HEK293 (cell line): ENCODE results near the gene TNFRSF21.

Experiments
- MYNN ChIP-seq: fragments of 450-650 bp; formaldehyde crosslinking; IDR thresholded peaks from 2 replicates; pipeline ENCODE4 v1.5.1; 2016; ENCODE audit warnings: missing biosample characterization, missing genetic modification characterization, borderline replicate concordance
- ZNF140 ChIP-seq: fragments of 450-650 bp; formaldehyde crosslinking; IDR thresholded peaks from 2 replicates; pipeline ENCODE4 v1.5.1; 2016; ENCODE audit warnings: missing biosample characterization, missing genetic modification characterization
- ZNF549 ChIP-seq: fragments of 450-650 bp; IDR thresholded peaks from 2 replicates; pipeline ENCODE4 v1.5.1; 2018; ENCODE audit warnings: missing biosample characterization, missing genetic modification characterization, mild to moderate bottlenecking, inconsistent platforms, moderate library complexity
- ZNF558 ChIP-seq: fragments of 450-650 bp; formaldehyde crosslinking; IDR thresholded peaks from 2 replicates; pipeline ENCODE4 v1.5.1; 2016; ENCODE audit warnings: missing biosample characterization, missing genetic modification characterization
- ZNF768 ChIP-seq: fragments of 450-650 bp; formaldehyde crosslinking; IDR thresholded peaks from 2 replicates; pipeline ENCODE4 v1.5.1; 2018; ENCODE audit warnings: missing biosample characterization, mild to moderate bottlenecking, missing genetic modification characterization
- TF ChIP-seq, protein P1 (sequence below): fragments of 450-650 bp; formaldehyde crosslinking; IDR thresholded peaks from 2 replicates; pipeline ENCODE4 v1.5.1; 2016; ENCODE audit warnings: missing biosample characterization, missing genetic modification characterization
- TF ChIP-seq, protein P2 (sequence below): sonication (generic); formaldehyde crosslinking; IDR thresholded peaks from 2 replicates; pipeline ENCODE4 v1.8.1; 2022; ENCODE audit warnings: mild to moderate bottlenecking, moderate library complexity, missing genetic modification reagents
- TF ChIP-seq, protein P3 (sequence below): IDR thresholded peaks from 2 replicates; pipeline ENCODE4 v1.6.1; 2011; ENCODE audit warnings: mild to moderate bottlenecking, low read depth, low read length, borderline replicate concordance

DNA sequence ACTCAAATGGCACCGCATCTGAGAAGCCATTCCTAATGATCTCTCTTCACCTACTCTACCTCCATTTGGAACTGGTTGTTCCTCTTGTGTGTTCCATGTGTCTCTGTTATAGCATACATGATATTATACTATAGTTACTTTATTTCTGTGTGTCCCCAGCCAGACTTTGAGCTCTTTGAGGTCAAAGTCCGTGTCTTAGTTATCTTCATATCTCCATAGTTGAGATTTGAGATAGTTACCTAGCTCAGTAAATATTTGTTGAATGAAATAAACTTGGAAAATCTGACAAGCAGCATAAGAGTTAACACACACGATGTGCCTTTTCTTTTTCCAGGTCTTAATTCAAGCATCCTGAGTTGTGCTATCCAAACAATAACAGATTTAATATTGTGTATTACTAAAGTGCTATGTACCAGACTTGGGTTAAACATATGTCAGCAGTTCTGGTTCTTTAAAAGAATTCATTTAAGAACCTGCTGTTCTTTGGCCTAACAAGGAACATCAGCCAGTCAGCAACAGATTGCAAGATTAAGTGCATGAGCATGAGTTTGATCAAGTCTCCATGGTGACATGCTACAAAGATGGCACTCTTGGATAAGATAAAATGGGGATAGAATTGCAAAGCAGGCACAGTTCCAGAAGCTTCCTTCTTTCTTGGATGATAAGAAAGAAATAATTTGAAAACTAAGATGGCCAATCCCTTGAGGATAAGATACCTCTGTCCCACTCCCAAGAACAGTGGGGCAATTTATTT lies 8.7 kb upstream of the TNFRSF21 start:
- TF ChIP-seq, protein P1, sequence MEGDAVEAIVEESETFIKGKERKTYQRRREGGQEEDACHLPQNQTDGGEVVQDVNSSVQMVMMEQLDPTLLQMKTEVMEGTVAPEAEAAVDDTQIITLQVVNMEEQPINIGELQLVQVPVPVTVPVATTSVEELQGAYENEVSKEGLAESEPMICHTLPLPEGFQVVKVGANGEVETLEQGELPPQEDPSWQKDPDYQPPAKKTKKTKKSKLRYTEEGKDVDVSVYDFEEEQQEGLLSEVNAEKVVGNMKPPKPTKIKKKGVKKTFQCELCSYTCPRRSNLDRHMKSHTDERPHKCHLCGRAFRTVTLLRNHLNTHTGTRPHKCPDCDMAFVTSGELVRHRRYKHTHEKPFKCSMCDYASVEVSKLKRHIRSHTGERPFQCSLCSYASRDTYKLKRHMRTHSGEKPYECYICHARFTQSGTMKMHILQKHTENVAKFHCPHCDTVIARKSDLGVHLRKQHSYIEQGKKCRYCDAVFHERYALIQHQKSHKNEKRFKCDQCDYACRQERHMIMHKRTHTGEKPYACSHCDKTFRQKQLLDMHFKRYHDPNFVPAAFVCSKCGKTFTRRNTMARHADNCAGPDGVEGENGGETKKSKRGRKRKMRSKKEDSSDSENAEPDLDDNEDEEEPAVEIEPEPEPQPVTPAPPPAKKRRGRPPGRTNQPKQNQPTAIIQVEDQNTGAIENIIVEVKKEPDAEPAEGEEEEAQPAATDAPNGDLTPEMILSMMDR, result no peak
- no peak for TF ChIP-seq ZNF549 (tag by site-specific recombination)
- no peak for TF ChIP-seq ZNF558 (tag by site-specific recombination)
- TF ChIP-seq ZNF140 (tag by site-specific recombination), result no peak
- TF ChIP-seq, protein P2, sequence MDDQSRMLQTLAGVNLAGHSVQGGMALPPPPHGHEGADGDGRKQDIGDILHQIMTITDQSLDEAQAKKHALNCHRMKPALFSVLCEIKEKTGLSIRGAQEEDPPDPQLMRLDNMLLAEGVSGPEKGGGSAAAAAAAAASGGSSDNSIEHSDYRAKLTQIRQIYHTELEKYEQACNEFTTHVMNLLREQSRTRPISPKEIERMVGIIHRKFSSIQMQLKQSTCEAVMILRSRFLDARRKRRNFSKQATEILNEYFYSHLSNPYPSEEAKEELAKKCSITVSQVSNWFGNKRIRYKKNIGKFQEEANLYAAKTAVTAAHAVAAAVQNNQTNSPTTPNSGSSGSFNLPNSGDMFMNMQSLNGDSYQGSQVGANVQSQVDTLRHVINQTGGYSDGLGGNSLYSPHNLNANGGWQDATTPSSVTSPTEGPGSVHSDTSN (CRISPR knock-in tag), result no peak
- TF ChIP-seq, protein P3, sequence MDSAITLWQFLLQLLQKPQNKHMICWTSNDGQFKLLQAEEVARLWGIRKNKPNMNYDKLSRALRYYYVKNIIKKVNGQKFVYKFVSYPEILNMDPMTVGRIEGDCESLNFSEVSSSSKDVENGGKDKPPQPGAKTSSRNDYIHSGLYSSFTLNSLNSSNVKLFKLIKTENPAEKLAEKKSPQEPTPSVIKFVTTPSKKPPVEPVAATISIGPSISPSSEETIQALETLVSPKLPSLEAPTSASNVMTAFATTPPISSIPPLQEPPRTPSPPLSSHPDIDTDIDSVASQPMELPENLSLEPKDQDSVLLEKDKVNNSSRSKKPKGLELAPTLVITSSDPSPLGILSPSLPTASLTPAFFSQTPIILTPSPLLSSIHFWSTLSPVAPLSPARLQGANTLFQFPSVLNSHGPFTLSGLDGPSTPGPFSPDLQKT, result no peak
- no peak for TF ChIP-seq MYNN (tag by site-specific recombination)
- TF ChIP-seq ZNF768 (tag by site-specific recombination), result no peak
